Activated T-cell treated with anti-CD3 and anti-CD28 coated beads, Interleukin-2, amount 50 U/mL, for 24 hours (primary cell): ENCODE results near the gene TRPC4AP.

Source experiments
- DNase-seq: peaks from one replicate; pipeline ENCODE4 v3.0.0-alpha.2; 2020
- H3K27ac Mint-ChIP-seq: 2 replicates; pipeline ENCODE4 v1.8.0; 2020; ENCODE audit warnings: mild to moderate bottlenecking, mixed read lengths
- H3K27me3 Mint-ChIP-seq: 2 replicates; pipeline ENCODE4 v1.8.0; 2020; ENCODE audit warnings: mixed read lengths
- H3K36me3 Mint-ChIP-seq: 2 replicates; pipeline ENCODE4 v1.8.0; 2020; ENCODE audit warnings: low read depth, mixed read lengths
- H3K4me1 Mint-ChIP-seq: 2 replicates; pipeline ENCODE4 v1.8.0; 2020; ENCODE audit warnings: low read depth, mixed read lengths
- H3K4me3 Mint-ChIP-seq: 2 replicates; pipeline ENCODE4 v1.8.0; 2020; ENCODE audit warnings: mild to moderate bottlenecking, moderate library complexity, mixed read lengths
- H3K9me3 Mint-ChIP-seq: 2 replicates; pipeline ENCODE4 v1.8.0; 2020; ENCODE audit warnings: mixed read lengths

TRPC4AP gene

DNA sequence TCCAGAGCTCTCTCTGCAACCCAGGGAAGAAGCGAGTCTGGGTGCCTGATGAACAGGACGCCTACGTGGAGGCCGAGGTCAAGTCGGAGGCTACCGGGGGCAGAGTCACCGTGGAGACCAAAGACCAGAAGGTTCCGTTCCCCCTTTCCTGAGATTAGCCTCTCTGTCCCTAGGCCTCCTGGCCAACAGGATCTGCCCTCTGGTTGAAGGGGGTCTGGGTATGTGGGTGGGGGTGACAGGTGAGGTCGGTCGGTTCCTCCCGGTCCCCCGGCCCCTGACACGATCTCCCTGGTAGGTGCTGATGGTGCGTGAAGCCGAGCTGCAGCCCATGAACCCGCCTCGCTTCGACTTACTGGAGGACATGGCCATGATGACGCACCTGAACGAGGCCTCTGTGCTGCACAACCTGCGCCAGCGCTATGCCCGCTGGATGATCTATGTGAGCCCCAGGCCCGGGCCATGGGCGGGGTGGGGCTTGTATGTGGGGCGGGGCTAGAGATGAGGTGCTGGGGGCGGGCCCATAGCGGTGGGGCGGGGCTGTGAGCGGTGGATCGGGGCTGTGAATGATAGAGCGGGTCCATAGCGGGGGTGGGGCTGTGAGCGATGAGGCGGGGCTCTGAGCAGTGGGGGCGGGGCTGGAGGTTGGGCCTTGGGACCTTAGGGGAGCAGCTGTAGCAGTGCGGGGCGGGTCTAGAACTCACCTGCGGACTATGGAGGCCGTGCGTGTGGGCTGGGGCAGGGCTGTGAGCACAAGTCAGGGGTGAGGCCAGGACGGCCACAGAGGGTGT, 113.0 kb downstream of the TRPC4AP start:
- peaks cover 25% of the 10 kb centered on the region for H3K27me3 Mint-ChIP-seq
- no peaks in the 10 kb centered on the region for H3K9me3 Mint-ChIP-seq
- H3K4me3 Mint-ChIP-seq, result no peak overlapping the region
- no peaks in the 10 kb centered on the region for H3K36me3 Mint-ChIP-seq
- no peak overlapping the region for H3K27ac Mint-ChIP-seq
- no peak for DNase-seq
- H3K4me1 Mint-ChIP-seq, result no peaks in the 10 kb centered on the region

DNA sequence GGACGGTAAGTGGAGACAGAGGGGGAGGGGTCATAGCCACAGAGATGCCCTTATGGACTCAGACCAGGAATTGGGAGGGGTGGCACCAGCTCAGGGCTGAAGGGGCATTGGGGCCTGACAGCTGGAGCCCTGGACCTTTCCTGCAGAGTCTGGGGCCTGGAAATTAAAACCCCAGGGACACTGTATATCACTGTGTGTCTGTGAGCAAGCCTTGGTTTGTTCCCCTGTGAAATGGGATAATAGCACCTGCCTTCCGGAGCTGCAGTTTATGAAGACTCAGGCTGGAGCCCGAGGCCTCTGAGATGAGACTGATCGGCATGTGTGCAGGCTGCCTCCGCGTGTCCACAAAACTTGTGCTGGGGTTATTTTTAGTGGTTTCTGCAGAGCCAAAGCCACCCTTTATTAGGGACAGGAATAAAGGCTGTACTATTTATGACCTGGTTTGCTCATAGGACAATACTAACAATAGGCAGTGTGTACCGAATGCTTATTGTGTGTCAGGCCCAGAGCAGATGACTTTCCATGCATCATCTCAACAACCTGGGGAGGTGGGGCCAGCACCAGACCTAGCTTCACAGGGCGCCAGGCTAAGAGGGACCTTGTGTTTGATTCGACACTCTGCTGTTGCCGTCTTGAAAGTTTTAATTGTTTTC, 114.4 kb downstream of the TRPC4AP start:
- no peak overlapping the region for H3K4me3 Mint-ChIP-seq
- H3K9me3 Mint-ChIP-seq, result no peaks in the 10 kb centered on the region
- no peaks in the 10 kb centered on the region for H3K36me3 Mint-ChIP-seq
- H3K27ac Mint-ChIP-seq, result no peak overlapping the region
- no peak for DNase-seq
- peaks cover 17% of the 10 kb centered on the region for H3K27me3 Mint-ChIP-seq
- no peaks in the 10 kb centered on the region for H3K4me1 Mint-ChIP-seq

GRCh38 chr20:34977365-34978091, 115.1 kb downstream of the TRPC4AP start:
- Mint-ChIP-seq H3K4me3 (no peak overlapping the region), H3K9me3 (no peaks in the 10 kb centered on the region), H3K27me3 (peaks cover 12% of the 10 kb centered on the region), H3K4me1 (no peaks in the 10 kb centered on the region), H3K27ac (no peak overlapping the region), H3K36me3 (no peaks in the 10 kb centered on the region)
- no peak for DNase-seq

- H3K9me3 Mint-ChIP-seq, result no peaks in the 10 kb centered on the region
- no peaks in the 10 kb centered on the region for H3K4me1 Mint-ChIP-seq
- no peak for DNase-seq
- H3K27ac Mint-ChIP-seq, result no peak overlapping the region
- no peaks in the 10 kb centered on the region for H3K36me3 Mint-ChIP-seq
- peaks cover 4% of the 10 kb centered on the region for H3K27me3 Mint-ChIP-seq
- no peak overlapping the region for H3K4me3 Mint-ChIP-seq
Measured at GRCh38 chr20:34976286-34976685, 116.3 kb downstream of the TRPC4AP start.

DNA sequence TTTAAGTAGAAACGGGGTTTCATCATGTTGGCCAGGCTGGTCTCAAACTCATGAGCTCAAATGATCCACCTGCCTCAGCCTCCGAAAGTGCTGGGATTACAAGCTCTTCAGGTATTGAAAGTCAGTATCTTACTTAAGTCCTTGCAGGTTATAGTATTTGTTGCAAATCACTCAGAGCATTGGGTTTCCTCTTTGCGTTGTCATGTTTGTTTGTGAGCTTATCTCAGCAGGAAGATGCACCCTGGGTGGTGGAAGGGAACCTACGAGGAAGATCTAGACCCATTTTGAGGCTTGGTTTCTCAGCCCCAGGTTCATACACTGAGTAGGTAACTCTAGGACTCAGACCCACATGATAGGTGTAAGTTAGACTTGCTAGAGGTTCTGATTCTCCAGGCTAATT, 118.4 kb downstream of the TRPC4AP start:
- Mint-ChIP-seq H3K27me3 (no peaks in the 10 kb centered on the region), H3K4me1 (no peaks in the 10 kb centered on the region), H3K27ac (no peak overlapping the region), H3K36me3 (no peaks in the 10 kb centered on the region), H3K4me3 (no peak overlapping the region), H3K9me3 (no peaks in the 10 kb centered on the region)
- no peak for DNase-seq

- H3K4me1 Mint-ChIP-seq, result no peaks in the 10 kb centered on the region
- no peaks in the 10 kb centered on the region for H3K27me3 Mint-ChIP-seq
- H3K4me3 Mint-ChIP-seq, result no peak overlapping the region
- H3K9me3 Mint-ChIP-seq, result no peaks in the 10 kb centered on the region
- no peak for DNase-seq
- no peaks in the 10 kb centered on the region for H3K36me3 Mint-ChIP-seq
- H3K27ac Mint-ChIP-seq, result no peak overlapping the region
Measured at GRCh38 chr20:34971561-34972235, 120.9 kb downstream of the TRPC4AP start.

GRCh38 chr20:34970846-34971560, 121.6 kb downstream of the TRPC4AP start:
- no peaks in the 10 kb centered on the region for H3K9me3 Mint-ChIP-seq
- no peaks in the 10 kb centered on the region for H3K4me1 Mint-ChIP-seq
- H3K27ac Mint-ChIP-seq, result no peak overlapping the region
- H3K27me3 Mint-ChIP-seq, result no peaks in the 10 kb centered on the region
- DNase-seq, result no peak
- H3K4me3 Mint-ChIP-seq, result no peak overlapping the region
- H3K36me3 Mint-ChIP-seq, result no peaks in the 10 kb centered on the region

DNA sequence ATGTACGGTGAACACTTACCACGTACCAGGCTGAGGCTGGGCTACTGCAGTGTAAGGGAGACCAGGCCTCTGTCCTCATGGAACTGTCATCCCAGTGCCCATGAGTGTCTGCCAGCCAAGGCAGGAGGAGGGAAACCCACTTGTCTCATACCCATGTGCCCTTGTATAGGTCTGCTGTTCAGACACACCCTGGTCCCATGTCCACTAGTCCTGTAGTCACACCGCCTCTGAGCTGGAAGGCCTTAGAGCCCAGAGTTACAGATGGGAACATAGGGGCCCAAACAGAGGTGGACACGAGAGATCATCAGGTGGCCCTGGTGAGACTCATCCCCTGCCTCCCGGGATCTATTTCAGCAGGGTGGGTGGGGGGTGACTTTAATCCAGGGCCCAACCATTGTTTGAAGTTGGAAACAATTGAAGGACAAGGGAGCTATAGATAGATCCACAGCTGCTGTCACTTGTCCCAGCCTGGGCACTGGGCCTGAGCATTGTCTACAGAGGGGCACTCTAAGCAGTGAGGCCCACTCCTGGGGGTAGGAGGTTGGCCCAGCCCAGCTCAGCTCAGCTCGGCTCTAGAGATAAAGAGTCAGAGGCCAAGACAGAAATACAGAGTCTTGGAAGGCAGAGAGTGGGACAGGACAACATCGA, 122.3 kb downstream of the TRPC4AP start:
- Mint-ChIP-seq H3K27ac (no peak overlapping the region), H3K27me3 (no peaks in the 10 kb centered on the region), H3K4me3 (no peak overlapping the region), H3K9me3 (no peaks in the 10 kb centered on the region), H3K36me3 (no peaks in the 10 kb centered on the region), H3K4me1 (no peaks in the 10 kb centered on the region)
- no peak for DNase-seq

DNA sequence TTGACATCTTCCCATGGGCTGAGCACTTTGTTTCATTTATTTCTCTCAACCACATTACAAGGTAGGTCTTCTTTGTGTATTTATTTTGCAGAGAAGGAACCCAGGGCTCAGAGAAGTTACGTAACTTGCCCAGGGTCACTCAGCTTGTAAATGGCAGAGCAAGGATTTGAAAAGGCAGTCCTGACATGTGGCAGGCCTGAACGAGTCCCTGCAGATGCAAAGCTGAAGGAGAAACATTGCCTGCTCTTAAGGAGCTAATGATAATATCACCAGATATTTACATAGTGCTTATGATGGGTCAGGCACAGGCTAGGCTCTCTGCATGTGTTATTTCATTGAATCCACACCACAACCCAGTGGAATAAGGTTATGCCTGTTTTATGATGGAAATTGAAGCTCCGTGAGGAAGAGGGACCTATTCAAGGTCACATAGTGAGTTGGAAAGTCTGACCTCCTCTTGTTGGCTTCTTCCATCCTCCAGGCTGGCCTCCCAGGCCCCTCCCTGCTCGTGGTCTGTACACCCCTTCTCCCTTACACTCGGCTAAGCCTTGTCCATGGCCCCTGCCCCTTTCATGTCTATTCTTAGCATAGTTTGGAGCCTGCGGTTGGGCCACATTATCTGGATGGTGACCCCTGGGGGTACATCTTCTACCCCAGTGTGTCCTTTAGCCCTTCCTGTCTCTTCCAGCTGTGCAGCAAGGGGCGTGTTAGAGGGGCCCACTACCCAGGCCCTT, 124.4 kb downstream of the TRPC4AP start:
- Mint-ChIP-seq H3K36me3 (no peaks in the 10 kb centered on the region), H3K27me3 (no peaks in the 10 kb centered on the region), H3K4me1 (no peaks in the 10 kb centered on the region), H3K27ac (no peak overlapping the region), H3K4me3 (no peak overlapping the region), H3K9me3 (no peaks in the 10 kb centered on the region)
- no peak for DNase-seq

DNA sequence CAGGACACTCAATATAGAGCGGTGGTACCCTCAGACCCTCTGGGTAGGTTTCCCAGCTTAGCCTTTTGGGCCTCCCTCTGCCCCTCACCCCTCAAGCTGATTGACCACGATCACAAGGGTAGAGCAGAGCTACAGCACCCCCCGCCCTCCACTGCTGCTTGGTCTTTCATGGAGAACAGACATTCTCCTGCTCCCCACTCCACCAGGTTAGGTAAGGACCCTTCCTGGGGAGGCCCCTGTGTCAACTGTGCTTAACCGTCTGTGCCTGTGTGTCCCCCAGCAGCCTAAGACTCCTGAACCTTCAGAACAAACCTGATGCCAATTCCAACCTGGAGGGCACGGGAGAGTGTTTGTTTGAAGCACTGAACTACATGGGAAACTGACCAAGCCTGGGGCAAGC, 125.2 kb downstream of the TRPC4AP start:
- no peak overlapping the region for H3K27ac Mint-ChIP-seq
- no peak for DNase-seq
- H3K27me3 Mint-ChIP-seq, result no peaks in the 10 kb centered on the region
- no peaks in the 10 kb centered on the region for H3K9me3 Mint-ChIP-seq
- no peak overlapping the region for H3K4me3 Mint-ChIP-seq
- H3K4me1 Mint-ChIP-seq, result no peaks in the 10 kb centered on the region
- H3K36me3 Mint-ChIP-seq, result no peaks in the 10 kb centered on the region

GRCh38 chr20:34965051-34965450, 127.6 kb downstream of the TRPC4AP start:
- no peak overlapping the region for H3K4me3 Mint-ChIP-seq
- H3K9me3 Mint-ChIP-seq, result no peaks in the 10 kb centered on the region
- H3K27me3 Mint-ChIP-seq, result no peaks in the 10 kb centered on the region
- no peak overlapping the region for H3K27ac Mint-ChIP-seq
- H3K4me1 Mint-ChIP-seq, result peaks cover 6% of the 10 kb centered on the region
- DNase-seq, result no peak
- no peaks in the 10 kb centered on the region for H3K36me3 Mint-ChIP-seq

GRCh38 chr20:34964486-34964885, 128.1 kb downstream of the TRPC4AP start:
- H3K27ac Mint-ChIP-seq, result no peak overlapping the region
- H3K4me3 Mint-ChIP-seq, result no peak overlapping the region
- no peaks in the 10 kb centered on the region for H3K27me3 Mint-ChIP-seq
- H3K9me3 Mint-ChIP-seq, result no peaks in the 10 kb centered on the region
- no peaks in the 10 kb centered on the region for H3K36me3 Mint-ChIP-seq
- DNase-seq, result no peak
- H3K4me1 Mint-ChIP-seq, result peaks cover 6% of the 10 kb centered on the region

GRCh38 chr20:34956751-34957472, 135.7 kb downstream of the TRPC4AP start:
- H3K4me1 Mint-ChIP-seq, result peaks cover 35% of the 10 kb centered on the region
- H3K36me3 Mint-ChIP-seq, result peaks cover 19% of the 10 kb centered on the region
- no peaks in the 10 kb centered on the region for H3K9me3 Mint-ChIP-seq
- DNase-seq, result no peak
- no peaks in the 10 kb centered on the region for H3K27me3 Mint-ChIP-seq
- H3K27ac Mint-ChIP-seq, result peak overlapping the region; percentile 99
- peak overlapping the region; percentile 98 for H3K4me3 Mint-ChIP-seq
